ENCODE results near the gene CWF19L2. TPM values are rescaled to one million over a fixed set of nuclear protein-coding genes. Genes with fewer than 3 reads are reported as not detected.

The CWF19L2 gene
- total RNA-seq, 1 donor = 11.2 TPM

DNA sequence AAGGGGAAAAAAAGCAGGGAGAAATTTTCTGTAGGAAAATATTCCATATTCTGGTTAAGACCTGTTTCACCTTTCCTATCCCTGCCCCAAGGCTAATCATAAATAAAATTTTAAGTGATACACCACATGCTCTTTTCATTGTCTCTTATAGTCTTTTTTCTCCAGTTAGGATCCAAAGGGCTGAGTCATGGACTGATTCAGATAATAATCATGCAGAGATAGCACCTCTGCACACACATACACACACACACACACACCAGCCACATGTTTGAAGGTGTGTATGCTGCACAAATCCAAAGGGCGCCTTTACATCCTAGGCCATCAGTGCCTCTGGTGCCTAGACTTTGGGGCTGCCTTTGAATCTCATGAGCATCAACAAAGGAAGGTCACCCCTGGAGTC is 35.5 kb upstream of the CWF19L2 start:
- DNase-seq (ENCODE audit: low read depth) = no peak
- TF ChIP-seq, protein P1, sequence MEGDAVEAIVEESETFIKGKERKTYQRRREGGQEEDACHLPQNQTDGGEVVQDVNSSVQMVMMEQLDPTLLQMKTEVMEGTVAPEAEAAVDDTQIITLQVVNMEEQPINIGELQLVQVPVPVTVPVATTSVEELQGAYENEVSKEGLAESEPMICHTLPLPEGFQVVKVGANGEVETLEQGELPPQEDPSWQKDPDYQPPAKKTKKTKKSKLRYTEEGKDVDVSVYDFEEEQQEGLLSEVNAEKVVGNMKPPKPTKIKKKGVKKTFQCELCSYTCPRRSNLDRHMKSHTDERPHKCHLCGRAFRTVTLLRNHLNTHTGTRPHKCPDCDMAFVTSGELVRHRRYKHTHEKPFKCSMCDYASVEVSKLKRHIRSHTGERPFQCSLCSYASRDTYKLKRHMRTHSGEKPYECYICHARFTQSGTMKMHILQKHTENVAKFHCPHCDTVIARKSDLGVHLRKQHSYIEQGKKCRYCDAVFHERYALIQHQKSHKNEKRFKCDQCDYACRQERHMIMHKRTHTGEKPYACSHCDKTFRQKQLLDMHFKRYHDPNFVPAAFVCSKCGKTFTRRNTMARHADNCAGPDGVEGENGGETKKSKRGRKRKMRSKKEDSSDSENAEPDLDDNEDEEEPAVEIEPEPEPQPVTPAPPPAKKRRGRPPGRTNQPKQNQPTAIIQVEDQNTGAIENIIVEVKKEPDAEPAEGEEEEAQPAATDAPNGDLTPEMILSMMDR (IDR thresholded peaks at IDR 0.05; ENCODE audit: insufficient read depth, low read depth, low read length) = no peak
- no peak overlapping the region for H3K4me3 ChIP-seq (ENCODE audit: low read depth, low read length)

DNA sequence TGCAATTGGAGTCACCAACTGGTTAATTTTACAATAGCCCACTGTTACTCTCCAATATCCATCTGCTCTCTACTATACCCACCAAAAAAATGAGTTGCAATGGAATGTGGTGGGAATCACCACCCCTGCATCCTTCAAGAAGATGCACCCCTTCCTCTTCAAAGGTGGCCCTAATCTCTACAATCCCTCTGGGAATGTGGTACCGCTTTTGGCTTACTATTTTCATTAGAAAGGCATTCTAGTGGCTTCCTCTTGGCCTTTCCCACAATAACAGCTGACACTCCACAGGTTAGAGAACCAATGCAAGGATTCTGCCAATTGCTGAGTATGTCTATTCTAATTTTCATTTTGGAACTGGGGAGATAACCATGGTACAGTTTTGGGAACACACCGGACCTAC is 33.2 kb upstream of the CWF19L2 start:
- no peak overlapping the region for H3K4me3 ChIP-seq (ENCODE audit: low read depth, low read length)
- no peak for DNase-seq (ENCODE audit: low read depth)
- TF ChIP-seq, protein P1 (IDR thresholded peaks at IDR 0.05; ENCODE audit: insufficient read depth, low read depth, low read length) = no peak

DNA sequence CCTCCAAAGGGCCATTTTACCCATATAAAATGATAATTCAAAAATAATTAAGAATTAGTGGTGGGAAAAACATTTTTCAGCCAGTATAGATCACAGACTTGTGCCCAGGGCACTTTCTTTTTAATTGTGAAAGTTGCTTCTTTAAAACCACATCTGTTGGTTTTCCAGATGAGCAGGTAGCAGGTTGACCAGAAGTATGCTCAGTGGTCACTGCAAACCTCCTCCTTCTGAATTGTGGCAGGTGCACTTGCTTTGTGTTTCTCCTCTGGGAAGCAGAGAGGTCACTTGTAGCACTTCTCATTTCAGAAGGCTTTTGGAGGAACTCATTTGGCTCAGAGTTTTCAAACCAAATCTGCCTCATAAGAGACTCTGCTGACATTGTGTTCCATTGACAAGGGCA is 24.6 kb upstream of the CWF19L2 start:
- TF ChIP-seq, protein P1 (IDR thresholded peaks at IDR 0.05; ENCODE audit: insufficient read depth, low read depth, low read length) = no peak
- DNase-seq (ENCODE audit: low read depth) = no peak
- no peak overlapping the region for H3K4me3 ChIP-seq (ENCODE audit: low read depth, low read length)

DNA sequence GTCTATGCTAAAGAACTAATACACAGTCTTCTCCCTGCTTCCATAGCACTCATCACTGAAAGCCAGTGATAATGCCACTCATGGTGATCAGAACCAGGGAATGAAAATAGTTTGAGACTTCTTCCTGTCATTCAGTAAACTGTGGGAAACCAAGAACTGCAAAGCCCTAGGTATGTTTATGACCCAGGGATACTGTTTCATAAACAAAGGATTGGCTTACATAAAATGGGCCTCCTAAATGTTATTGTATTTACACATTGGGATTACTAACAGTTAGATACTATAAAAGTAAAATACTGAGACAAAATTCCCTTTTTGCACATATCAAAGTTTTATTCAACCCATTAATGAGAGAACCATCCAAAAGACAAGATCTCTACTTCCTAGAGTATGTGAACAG is 21.3 kb upstream of the CWF19L2 start:
- DNase-seq (ENCODE audit: low read depth) = peak; percentile 28
- TF ChIP-seq, protein P1 (IDR thresholded peaks at IDR 0.05; ENCODE audit: insufficient read depth, low read depth, low read length) = no peak
- H3K4me3 ChIP-seq (ENCODE audit: low read depth, low read length) = no peak overlapping the region

DNA sequence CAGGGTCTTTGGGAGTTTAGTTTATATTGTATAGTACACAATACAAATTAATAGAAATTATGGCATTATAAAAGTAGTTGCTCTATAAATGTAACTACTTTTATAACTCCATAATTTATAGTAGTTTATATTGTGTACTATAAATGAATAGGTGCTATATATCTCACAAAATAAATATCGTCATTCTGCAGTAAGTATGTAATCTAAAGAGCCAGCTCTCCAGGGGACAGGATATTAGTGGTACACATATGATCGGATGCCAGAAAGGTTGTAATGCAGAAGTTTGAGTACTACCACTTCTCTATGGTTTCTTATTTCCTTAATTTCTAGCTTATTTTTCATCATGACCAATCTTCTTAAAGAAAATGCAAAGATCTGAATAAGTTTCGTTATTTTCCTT is 20.2 kb upstream of the CWF19L2 start:
- TF ChIP-seq, protein P1 (IDR thresholded peaks at IDR 0.05; ENCODE audit: insufficient read depth, low read depth, low read length) = no peak
- no peak overlapping the region for H3K4me3 ChIP-seq (ENCODE audit: low read depth, low read length)
- no peak for DNase-seq (ENCODE audit: low read depth)

DNA sequence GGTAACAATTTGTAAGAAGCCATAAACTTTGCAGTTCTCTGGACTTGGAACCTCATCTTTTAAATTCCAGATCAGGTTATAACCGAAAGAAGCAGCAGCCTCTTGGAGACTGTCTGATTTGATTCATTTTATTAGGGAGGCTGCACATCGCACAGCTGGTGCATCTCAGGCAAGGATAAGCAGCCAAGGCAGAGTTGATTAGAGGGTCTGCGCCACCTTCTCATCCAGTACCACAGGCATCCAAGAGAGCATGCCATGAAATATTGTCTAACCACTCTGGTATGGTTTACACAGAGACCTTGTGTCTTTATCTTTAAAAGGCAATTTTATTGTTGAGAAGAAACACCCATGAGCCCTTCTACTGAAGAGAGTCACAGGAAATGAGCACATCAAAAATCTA is 16.2 kb upstream of the CWF19L2 start:
- DNase-seq (ENCODE audit: low read depth) = peak; percentile 65
- TF ChIP-seq, protein P1 (IDR thresholded peaks at IDR 0.05; ENCODE audit: insufficient read depth, low read depth, low read length) = no peak

DNA sequence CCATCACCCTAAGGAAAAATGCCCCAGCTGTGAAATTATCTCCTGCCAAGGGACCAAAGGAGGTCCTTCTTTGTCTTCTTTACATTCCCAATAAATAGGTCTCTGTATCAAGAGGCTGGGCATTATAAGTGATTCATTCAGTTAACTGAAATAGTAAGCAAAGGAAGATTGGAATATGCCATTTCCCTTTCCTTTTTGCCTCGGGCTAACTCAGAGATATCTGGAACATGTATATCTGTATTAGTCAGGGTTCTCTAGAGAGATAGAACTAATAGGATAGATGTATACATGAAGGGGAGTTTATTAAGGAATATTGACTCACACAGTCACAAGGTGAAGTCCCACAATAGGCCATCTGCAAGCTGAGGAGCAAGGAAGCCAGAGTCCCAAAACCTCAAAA is 15.3 kb upstream of the CWF19L2 start:
- H3K4me3 ChIP-seq (ENCODE audit: low read depth, low read length) = no peak overlapping the region
- TF ChIP-seq, protein P1 (IDR thresholded peaks at IDR 0.05; ENCODE audit: insufficient read depth, low read depth, low read length) = no peak
- no peak for DNase-seq (ENCODE audit: low read depth)

More for the DNA sequence above, 16.2 kb upstream of the CWF19L2 start:
- no peak overlapping the region for H3K4me3 ChIP-seq (ENCODE audit: low read depth, low read length)
